Embryonic facial prominence (tissue), 1 donor: ENCODE data around the gene PKP3.
"Not testable (repeated sequence)": the region's sequence is repeated elsewhere in the genome, so short reads cannot be mapped to it uniquely, and the experiment has no call there.

Experiments used
- DNase-seq: peaks from one replicate; pipeline ENCODE4 v3.0.0-alpha.2; 2016; ENCODE audit errors: extremely low spot score

The PKP3 gene

GRCh38 chr11:394034-394857 is at the start of gene PKP3:
Gene PKP3, plus strand, starts transcription at chr11:394209. Its CDS starts 84 bp downstream, at chr11:394293.
- no peak for DNase-seq

GRCh38 chr11:344836-345578 is 49.0 kb upstream of the PKP3 start:
- DNase-seq, result no peak

GRCh38 chr11:346529-346928 is 47.5 kb upstream of the PKP3 start:
- DNase-seq, result no peak

- not testable (repeated sequence) for DNase-seq
Observed at GRCh38 chr11:349270-349954, 44.6 kb upstream of the PKP3 start.

- not testable (repeated sequence) for DNase-seq
Observed at GRCh38 chr11:350033-350722, 43.8 kb upstream of the PKP3 start.

- no peak for DNase-seq
Observed at GRCh38 chr11:350723-351255, 43.2 kb upstream of the PKP3 start.

- no peak for DNase-seq
Observed at GRCh38 chr11:351411-351810, 42.6 kb upstream of the PKP3 start.

GRCh38 chr11:352456-353031 is 41.5 kb upstream of the PKP3 start:
- DNase-seq, result no peak

- peak; percentile 76 for DNase-seq
Observed at GRCh38 chr11:353179-353873, 40.7 kb upstream of the PKP3 start.

GRCh38 chr11:355581-356458 is 38.2 kb upstream of the PKP3 start:
- DNase-seq, result peak; percentile 75

GRCh38 chr11:356610-357009 is 37.4 kb upstream of the PKP3 start:
- DNase-seq, result no peak

- DNase-seq, result no peak
Observed at GRCh38 chr11:357582-357981, 36.4 kb upstream of the PKP3 start.

- DNase-seq, result no peak
Observed at GRCh38 chr11:358129-358800, 35.7 kb upstream of the PKP3 start.

- no peak for DNase-seq
Observed at GRCh38 chr11:359181-359714, 34.8 kb upstream of the PKP3 start.

- DNase-seq, result no peak
Observed at GRCh38 chr11:360326-361280, 33.4 kb upstream of the PKP3 start.

GRCh38 chr11:362642-363442 is 31.2 kb upstream of the PKP3 start:
- DNase-seq, result no peak

- DNase-seq, result not testable (repeated sequence)
Observed at GRCh38 chr11:363443-363805, 30.6 kb upstream of the PKP3 start.
